Right renal cortex interstitium (tissue), 3 donors: ENCODE results near the gene SPRR4. TPM values are rescaled to one million over a fixed set of nuclear protein-coding genes. Genes with fewer than 3 reads are reported as not detected.
"Not testable (repeated sequence)": the region's sequence is repeated elsewhere in the genome, so short reads cannot be mapped to it uniquely, and the experiment has no call there.

ENCODE experiments used
- DNase-seq, 3 donors: peaks; one replicate each; pipeline ENCODE4 v3.0.0-alpha.2; 2013; ENCODE audit warnings: low read depth in 3 of 3, low spot score in 2 of 3
- polyA plus RNA-seq, 3 donors: library from polyadenylated mRNA; unstranded; fragments of 120-200 nt; gene quantifications; one replicate each; pipeline ENCODE4 v1.2.1, GENCODE V29; 2013; ENCODE audit not compliant: insufficient read length in 3 of 3

The SPRR4 gene
- polyA plus RNA-seq, 3 donors: not detected

GRCh38 chr1:153011235-153011758 is 40.8 kb downstream of the SPRR4 start:
- not testable (repeated sequence) for DNase-seq

- not testable (repeated sequence) for DNase-seq
These were observed 51.4 kb downstream of the SPRR4 start for GRCh38 chr1:153021829-153022228.

Other genes starting within 250 kb of the SPRR4 start
- not detected for gene KPRP, start 212.6 kb upstream of the SPRR4 start, polyA plus RNA-seq
- not detected for gene LCE1F, start 195.5 kb upstream of the SPRR4 start, polyA plus RNA-seq
- gene LCE1E, start 184.4 kb upstream of the SPRR4 start, polyA plus RNA-seq: not detected
- not detected for gene LCE1D, start 173.9 kb upstream of the SPRR4 start, polyA plus RNA-seq
- gene LCE1C, start 164.0 kb upstream of the SPRR4 start, polyA plus RNA-seq: not detected
- not detected for gene LCE1B, start 158.7 kb upstream of the SPRR4 start, polyA plus RNA-seq
- not detected for gene LCE1A, start 143.2 kb upstream of the SPRR4 start, polyA plus RNA-seq
- not detected for gene LCE6A, start 127.8 kb upstream of the SPRR4 start, polyA plus RNA-seq
- not detected for gene LCE7A, start 110.7 kb upstream of the SPRR4 start, polyA plus RNA-seq
- not detected for gene SMCP, start 92.3 kb upstream of the SPRR4 start, polyA plus RNA-seq
- under 1 TPM in 2 of 3 donors, not detected in 1; 0.21 to 0.42 TPM for gene IVL, start 62.1 kb upstream of the SPRR4 start, polyA plus RNA-seq
- gene SPRR5, start 23.4 kb upstream of the SPRR4 start, polyA plus RNA-seq: not detected
- not detected for gene SPRR1A, start 13.4 kb downstream of the SPRR4 start, polyA plus RNA-seq
- gene SPRR3, start 31.1 kb downstream of the SPRR4 start, polyA plus RNA-seq: under 1 TPM in 1 of 3 donors, not detected in 2; 0.21 TPM
- not detected for gene SPRR1B, start 60.6 kb downstream of the SPRR4 start, polyA plus RNA-seq
- not detected for gene SPRR2D, start 70.5 kb downstream of the SPRR4 start, polyA plus RNA-seq
- not detected for gene SPRR2A, start 86.9 kb downstream of the SPRR4 start, polyA plus RNA-seq
- gene SPRR2B, start 101.0 kb downstream of the SPRR4 start, polyA plus RNA-seq: not detected
- gene SPRR2E, start 123.9 kb downstream of the SPRR4 start, polyA plus RNA-seq: not detected
- gene SPRR2F, start 142.9 kb downstream of the SPRR4 start, polyA plus RNA-seq: not detected
- gene SPRR2G, start 180.2 kb downstream of the SPRR4 start, polyA plus RNA-seq: not detected
- gene LELP1, start 232.8 kb downstream of the SPRR4 start, polyA plus RNA-seq: not detected
- not detected for gene PRR9, start 246.9 kb downstream of the SPRR4 start, polyA plus RNA-seq